MM.1S (cell line): ENCODE data around the gene NOL7.

ENCODE experiments used
- CTCF ChIP-seq: fragments of 300-600 bp; sonication (generic); IDR thresholded peaks from 2 replicates; pipeline ENCODE4 v1.5.1; 2016; ENCODE audit warnings: antibody characterized with exemption, low read length, mixed read lengths
- EZH2 ChIP-seq: fragments of 300-600 bp; sonication (generic); optimal IDR thresholded peaks from 2 replicates; pipeline ENCODE3; 2017; ENCODE audit warnings: low read depth, mild to moderate bottlenecking, antibody characterized with exemption, low read length, mixed read lengths

- TF ChIP-seq CTCF (no peak), EZH2 (no peak)
Observed at GRCh38 chr6:13617066-13617465, 1.9 kb downstream of the NOL7 start.
